Type B pancreatic cell (in vitro differentiated cells): Measurements from ENCODE around the gene TOR1AIP1. TPM values are rescaled to one million over a fixed set of nuclear protein-coding genes. Genes with fewer than 3 reads are reported as not detected.

Experiments
- DNase-seq: peaks from one replicate; pipeline ENCODE4 v3.0.0; 2021; ENCODE audit warnings: mixed read lengths; ENCODE audit not compliant: unreplicated experiment; ENCODE audit errors: extremely low spot score
- H3K27ac Mint-ChIP-seq: 2 replicates; pipeline ENCODE4 v1.8.0; 2021; ENCODE audit warnings: mild to moderate bottlenecking, mixed read lengths
- H3K27me3 Mint-ChIP-seq: 2 replicates; pipeline ENCODE4 v1.8.0; 2021; ENCODE audit warnings: mixed read lengths
- H3K36me3 Mint-ChIP-seq: 2 replicates; pipeline ENCODE4 v1.8.0; 2021; ENCODE audit warnings: mixed read lengths
- H3K4me1 Mint-ChIP-seq: one replicate; pipeline ENCODE4 v1.8.0; 2021; ENCODE audit warnings: mixed read lengths; ENCODE audit not compliant: unreplicated experiment
- H3K4me3 Mint-ChIP-seq: 2 replicates; pipeline ENCODE4 v1.8.0; 2021; ENCODE audit warnings: mild to moderate bottlenecking, mixed read lengths
- H3K9me3 Mint-ChIP-seq: 2 replicates; pipeline ENCODE4 v1.8.0; 2021; ENCODE audit warnings: mixed read lengths
- CTCF ChIP-seq: fragments of 200-600 bp; sonication (generic); conservative IDR thresholded peaks from 2 replicates; pipeline ENCODE4 v1.5.0; 2021; ENCODE audit warnings: antibody characterized with exemption, mild to moderate bottlenecking
- total RNA-seq: library from RNA; stranded (reverse); gene quantifications from 2 replicates; pipeline ENCODE4 v1.2.1, GENCODE V29; 2021; ENCODE audit warnings: low replicate concordance

Gene TOR1AIP1
- total RNA-seq, 1 donor from 2014 or later, result 22.7 TPM

GRCh38 chr1:179856296-179856695, 25.8 kb upstream of the TOR1AIP1 start:
- Mint-ChIP-seq H3K36me3 (peaks cover 36% of the 10 kb centered on the region), H3K4me3 (no peak overlapping the region), H3K9me3 (no peaks in the 10 kb centered on the region), H3K4me1 (peaks cover 6% of the 10 kb centered on the region), H3K27ac (no peak overlapping the region), H3K27me3 (no peaks in the 10 kb centered on the region)
- no peak for TF ChIP-seq CTCF
- DNase-seq, result no peak

- DNase-seq, result no peak
- Mint-ChIP-seq H3K9me3 (no peaks in the 10 kb centered on the region), H3K27me3 (no peaks in the 10 kb centered on the region), H3K27ac (no peak overlapping the region), H3K4me1 (peaks cover 6% of the 10 kb centered on the region), H3K4me3 (no peak overlapping the region), H3K36me3 (peaks cover 35% of the 10 kb centered on the region)
- TF ChIP-seq CTCF, result no peak
These were observed 25.1 kb upstream of the TOR1AIP1 start for GRCh38 chr1:179857009-179857408.

GRCh38 chr1:179860652-179861051, 21.4 kb upstream of the TOR1AIP1 start:
- no peak for TF ChIP-seq CTCF
- Mint-ChIP-seq H3K27me3 (no peaks in the 10 kb centered on the region), H3K4me3 (no peak overlapping the region), H3K27ac (no peak overlapping the region), H3K36me3 (peaks cover 50% of the 10 kb centered on the region), H3K9me3 (no peaks in the 10 kb centered on the region), H3K4me1 (peaks cover 6% of the 10 kb centered on the region)
- DNase-seq, result no peak

GRCh38 chr1:179865377-179865776, 16.7 kb upstream of the TOR1AIP1 start:
- no peaks in the 10 kb centered on the region for H3K9me3 Mint-ChIP-seq
- no peak overlapping the region for H3K4me3 Mint-ChIP-seq
- no peaks in the 10 kb centered on the region for H3K27me3 Mint-ChIP-seq
- no peak for DNase-seq
- H3K36me3 Mint-ChIP-seq, result peaks cover 37% of the 10 kb centered on the region
- TF ChIP-seq CTCF, result no peak
- H3K4me1 Mint-ChIP-seq, result peaks cover 3% of the 10 kb centered on the region
- no peak overlapping the region for H3K27ac Mint-ChIP-seq

GRCh38 chr1:179866616-179867015, 15.5 kb upstream of the TOR1AIP1 start:
- no peaks in the 10 kb centered on the region for H3K9me3 Mint-ChIP-seq
- no peak overlapping the region for H3K27ac Mint-ChIP-seq
- H3K36me3 Mint-ChIP-seq, result peaks cover 39% of the 10 kb centered on the region
- H3K27me3 Mint-ChIP-seq, result no peaks in the 10 kb centered on the region
- H3K4me1 Mint-ChIP-seq, result peaks cover 7% of the 10 kb centered on the region
- no peak for TF ChIP-seq CTCF
- no peak for DNase-seq
- no peak overlapping the region for H3K4me3 Mint-ChIP-seq
